ENCODE measurements around the gene PITPNC1. TPM values are rescaled to one million over a fixed set of nuclear protein-coding genes. Genes with fewer than 3 reads are reported as not detected.

The PITPNC1 gene
- total and polyA plus RNA-seq, 2 donors (not counting 1 experiment from before 2014, with no cell fraction given), result 4.7 to 26.1 TPM

DNA sequence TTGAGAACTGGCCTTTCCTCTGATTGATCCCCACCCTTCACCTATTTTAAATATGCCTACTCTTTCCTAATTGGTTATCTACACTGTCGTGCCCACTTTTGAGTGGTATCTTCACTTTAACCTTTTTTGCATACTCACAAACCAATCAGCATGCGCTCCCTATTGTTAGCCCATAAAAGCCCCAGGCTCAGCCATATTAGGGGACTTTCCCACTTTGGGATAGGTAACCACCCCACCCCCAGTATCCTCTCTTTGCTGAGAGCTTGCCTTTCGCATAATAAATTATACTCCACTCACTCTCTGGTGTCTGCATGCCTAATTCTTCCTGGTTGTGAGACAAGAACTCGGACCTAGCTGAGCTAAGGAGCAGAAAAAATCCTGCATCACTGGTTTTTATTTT, 281.2 kb downstream of the PITPNC1 start:
- H3K9ac ChIP-seq (ENCODE audit: low read length), result no peak overlapping the region
- TF ChIP-seq EZH2 (IDR thresholded peaks at IDR 0.05; ENCODE audit: borderline replicate concordance, insufficient read depth, low read depth, low read length, poor library complexity, severe bottlenecking), result no peak
- TF ChIP-seq, protein P1, sequence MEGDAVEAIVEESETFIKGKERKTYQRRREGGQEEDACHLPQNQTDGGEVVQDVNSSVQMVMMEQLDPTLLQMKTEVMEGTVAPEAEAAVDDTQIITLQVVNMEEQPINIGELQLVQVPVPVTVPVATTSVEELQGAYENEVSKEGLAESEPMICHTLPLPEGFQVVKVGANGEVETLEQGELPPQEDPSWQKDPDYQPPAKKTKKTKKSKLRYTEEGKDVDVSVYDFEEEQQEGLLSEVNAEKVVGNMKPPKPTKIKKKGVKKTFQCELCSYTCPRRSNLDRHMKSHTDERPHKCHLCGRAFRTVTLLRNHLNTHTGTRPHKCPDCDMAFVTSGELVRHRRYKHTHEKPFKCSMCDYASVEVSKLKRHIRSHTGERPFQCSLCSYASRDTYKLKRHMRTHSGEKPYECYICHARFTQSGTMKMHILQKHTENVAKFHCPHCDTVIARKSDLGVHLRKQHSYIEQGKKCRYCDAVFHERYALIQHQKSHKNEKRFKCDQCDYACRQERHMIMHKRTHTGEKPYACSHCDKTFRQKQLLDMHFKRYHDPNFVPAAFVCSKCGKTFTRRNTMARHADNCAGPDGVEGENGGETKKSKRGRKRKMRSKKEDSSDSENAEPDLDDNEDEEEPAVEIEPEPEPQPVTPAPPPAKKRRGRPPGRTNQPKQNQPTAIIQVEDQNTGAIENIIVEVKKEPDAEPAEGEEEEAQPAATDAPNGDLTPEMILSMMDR (IDR thresholded peaks at IDR 0.05), result no peak
- POLR2A ChIA-PET, result no interaction called here
- H3K4me1 ChIP-seq (ENCODE audit: control insufficient read depth in 2 of 2, insufficient read depth in 2 of 2, low read length in 2 of 2), result no peaks in the 10 kb centered on the region
- Mint-ChIP-seq H3K27me3 (no peaks in the 10 kb centered on the region), H3K9me3 (ENCODE audit: insufficient read depth) (peaks cover 6% of the 10 kb centered on the region), H3K27ac (no peak overlapping the region), H3K4me3 (no peak overlapping the region), H3K4me1 (no peaks in the 10 kb centered on the region)
- CTCF ChIA-PET, result no interaction called here
- H3K9me3 ChIP-seq (ENCODE audit: control extremely low read depth in 1 of 3, control insufficient read depth in 2 of 3, insufficient read depth in 1 of 3, low read length in 2 of 3), result peaks cover 0 to 17% (median 16%) of the 10 kb centered on the region in 3 donors
- H3K79me2 ChIP-seq (ENCODE audit: control insufficient read depth, insufficient read depth, low read length), result no peaks in the 10 kb centered on the region
- no peaks in the 10 kb centered on the region for H3K27me3 ChIP-seq (replicated peaks in 1 of 4; ENCODE audit: control extremely low read depth in 1 of 4, control insufficient read depth in 3 of 4, insufficient read depth in 4 of 4, low read length in 3 of 4)
- DNase-seq (no peak), ATAC-seq (ENCODE audit: low read depth) (no peak)
- H3K4me3 ChIP-seq (ENCODE audit: control extremely low read depth in 1 of 5, extremely low read depth in 1 of 5, insufficient read depth in 1 of 5, low read depth in 2 of 5, low read length in 4 of 5), result no peak overlapping the region
- intact Hi-C loops (cut with micrococcal nuclease), result no loop called here
- H4K20me1 ChIP-seq (ENCODE audit: control insufficient read depth, insufficient read depth, low read length, poor library complexity, severe bottlenecking), result no peaks in the 10 kb centered on the region
- WGBS (ENCODE audit: insufficient coverage), result 97% methylated on average over 4 of the region's 4 CpGs
- H2AFZ ChIP-seq (ENCODE audit: insufficient read depth, low read depth, low read length, poor library complexity, severe bottlenecking), result no peak overlapping the region
- H3K4me2 ChIP-seq (replicated peaks; ENCODE audit: low read depth, low read length, poor library complexity, severe bottlenecking), result no peak overlapping the region
- H3K36me3 ChIP-seq (replicated peaks in 1 of 2; ENCODE audit: control extremely low read depth in 1 of 2, control insufficient read depth in 1 of 2, extremely low read depth in 1 of 2, insufficient read depth in 2 of 2, low read length in 1 of 2), result no peaks in the 10 kb centered on the region
- no peak overlapping the region for H3K27ac ChIP-seq (ENCODE audit: low read length in 2 of 2)

DNA sequence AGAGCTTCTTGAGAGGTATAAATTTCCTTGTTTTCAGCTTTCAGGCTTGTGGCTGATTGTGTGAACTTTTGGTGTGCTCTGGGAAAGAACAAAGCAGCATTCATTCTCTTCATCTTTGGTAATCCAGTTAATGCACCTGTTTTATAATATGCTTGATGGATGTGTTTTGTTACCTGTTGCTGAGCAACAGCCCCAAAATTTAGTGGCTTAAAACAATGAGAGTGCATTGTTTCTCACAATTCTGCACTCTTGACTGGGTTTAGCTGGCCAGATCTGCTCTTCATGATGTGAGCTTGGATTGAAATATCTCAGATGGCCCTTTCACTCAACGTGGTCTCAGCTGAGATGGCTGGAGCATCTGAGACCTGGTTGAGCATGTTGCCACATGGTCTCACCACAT, 281.9 kb downstream of the PITPNC1 start:
- peaks cover 6% of the 10 kb centered on the region for H3K9me3 Mint-ChIP-seq (ENCODE audit: insufficient read depth)
- 90% methylated on average over 1 of the region's 1 CpG for WGBS (ENCODE audit: insufficient coverage)
- ChIA-PET CTCF (no interaction called here), POLR2A (no interaction called here)
- TF ChIP-seq, protein P1 (IDR thresholded peaks at IDR 0.05), result no peak
- no peak for TF ChIP-seq EZH2 (IDR thresholded peaks at IDR 0.05; ENCODE audit: borderline replicate concordance, insufficient read depth, low read depth, low read length, poor library complexity, severe bottlenecking)
- no peak for DNase-seq
- Histone ChIP-seq H3K4me3 (ENCODE audit: control extremely low read depth in 1 of 5, extremely low read depth in 1 of 5, insufficient read depth in 1 of 5, low read depth in 2 of 5, low read length in 4 of 5) (no peak overlapping the region), H4K20me1 (ENCODE audit: control insufficient read depth, insufficient read depth, low read length, poor library complexity, severe bottlenecking) (no peaks in the 10 kb centered on the region), H3K9ac (ENCODE audit: low read length) (no peak overlapping the region), H3K79me2 (ENCODE audit: control insufficient read depth, insufficient read depth, low read length) (no peaks in the 10 kb centered on the region), H3K4me1 (ENCODE audit: control insufficient read depth in 2 of 2, insufficient read depth in 2 of 2, low read length in 2 of 2) (no peaks in the 10 kb centered on the region), H3K36me3 (replicated peaks in 1 of 2; ENCODE audit: control extremely low read depth in 1 of 2, control insufficient read depth in 1 of 2, extremely low read depth in 1 of 2, insufficient read depth in 2 of 2, low read length in 1 of 2) (no peaks in the 10 kb centered on the region), H2AFZ (ENCODE audit: insufficient read depth, low read depth, low read length, poor library complexity, severe bottlenecking) (no peak overlapping the region), H3K4me2 (replicated peaks; ENCODE audit: low read depth, low read length, poor library complexity, severe bottlenecking) (no peak overlapping the region), H3K27ac (ENCODE audit: low read length in 2 of 2) (no peak overlapping the region), H3K9me3 (ENCODE audit: control extremely low read depth in 1 of 3, control insufficient read depth in 2 of 3, insufficient read depth in 1 of 3, low read length in 2 of 3) (peaks cover 0 to 17% (median 16%) of the 10 kb centered on the region in 3 donors), H3K27me3 (replicated peaks in 1 of 4; ENCODE audit: control extremely low read depth in 1 of 4, control insufficient read depth in 3 of 4, insufficient read depth in 4 of 4, low read length in 3 of 4) (no peaks in the 10 kb centered on the region)
- H3K27ac Mint-ChIP-seq, result no peak overlapping the region
- no peaks in the 10 kb centered on the region for H3K27me3 Mint-ChIP-seq
- no peaks in the 10 kb centered on the region for H3K4me1 Mint-ChIP-seq
- intact Hi-C loops (cut with micrococcal nuclease), result no loop called here
- no peak overlapping the region for H3K4me3 Mint-ChIP-seq
- ATAC-seq (ENCODE audit: low read depth), result no peak
